HEK293 (cell line): ENCODE results near the gene PRAC1.

Experiments
- CTCF ChIA-PET: fragments of 350-600 bp; formaldehyde crosslinking; extraction: SDS; loops from one replicate; lab custom pipeline; 2021; ENCODE audit warnings: antibody characterized with exemption; lab: Yijun Ruan, JAX
- POLR2A ChIA-PET: fragments of 300-600 bp; formaldehyde crosslinking; extraction: SDS; loops from one replicate; lab custom pipeline; 2020; ENCODE audit warnings: antibody characterized with exemption, inconsistent platforms; lab: Yijun Ruan, JAX
- H3K27ac ChIP-seq: fragments of 200-500 bp; sonication (Bioruptor generic); 2 replicates; pipeline ENCODE4 v1.5.1; 2014; ENCODE audit warnings: low read depth, low read length, control low read depth, inconsistent platforms; ENCODE audit errors: extremely low read depth
- H3K36me3 ChIP-seq, 2 experiments: fragments of 200-500 bp in 1 of 2; sonication (Bioruptor generic) in 1 of 2; 1 replicate in 1 of 2; 2 replicates in 1 of 2; pipeline ENCODE4 v1.5.1; 2014 to 2017; ENCODE audit warnings: inconsistent platforms in 2 of 2, low read length in 2 of 2; ENCODE audit not compliant: control insufficient read depth in 2 of 2, insufficient read depth in 1 of 2
- H3K4me1 ChIP-seq: fragments of 200-500 bp; sonication (Bioruptor generic); 2 replicates; pipeline ENCODE4 v1.5.1; 2014; ENCODE audit warnings: mild to moderate bottlenecking, low read length, inconsistent platforms; ENCODE audit not compliant: control insufficient read depth, insufficient read depth
- H3K4me3 ChIP-seq: 2 replicates; pipeline ENCODE4 v1.5.1; 2011; ENCODE audit warnings: low read depth, mild to moderate bottlenecking, control low read depth, low read length, moderate library complexity
- H3K9me3 ChIP-seq: fragments of 200-500 bp; sonication (Bioruptor generic); 2 replicates; pipeline ENCODE4 v1.5.1; 2014; ENCODE audit warnings: low read depth, low read length, inconsistent platforms; ENCODE audit not compliant: control insufficient read depth, insufficient read depth
- HOXD13 ChIP-seq: sonication (generic); formaldehyde crosslinking; IDR thresholded peaks from 2 replicates; pipeline ENCODE4 v1.8.0; 2022; ENCODE audit warnings: missing genetic modification reagents, borderline replicate concordance
- IKZF3 ChIP-seq: fragments of 450-650 bp; IDR thresholded peaks from 2 replicates; pipeline ENCODE4 v1.5.0; 2018; ENCODE audit warnings: missing biosample characterization, mild to moderate bottlenecking, missing genetic modification characterization, moderate library complexity
- KLF9 ChIP-seq: fragments of 450-650 bp; formaldehyde crosslinking; IDR thresholded peaks from 2 replicates; pipeline ENCODE4 v1.5.1; 2016; ENCODE audit warnings: missing biosample characterization, missing genetic modification characterization, low read depth
- MYNN ChIP-seq: fragments of 450-650 bp; formaldehyde crosslinking; IDR thresholded peaks from 2 replicates; pipeline ENCODE4 v1.5.1; 2016; ENCODE audit warnings: missing biosample characterization, missing genetic modification characterization, borderline replicate concordance
- REPIN1 ChIP-seq: fragments of 450-650 bp; formaldehyde crosslinking; IDR thresholded peaks from 2 replicates; pipeline ENCODE4 v1.5.1; 2017; ENCODE audit warnings: missing biosample characterization, missing genetic modification characterization, low read depth
- ZEB2 ChIP-seq: fragments of 450-650 bp; formaldehyde crosslinking; IDR thresholded peaks from 2 replicates; pipeline ENCODE4 v1.5.1; 2016; ENCODE audit warnings: missing biosample characterization, missing genetic modification characterization
- ZNF19 ChIP-seq: fragments of 450-650 bp; formaldehyde crosslinking; IDR thresholded peaks from 2 replicates; pipeline ENCODE4; 2016; ENCODE audit warnings: missing biosample characterization, missing genetic modification characterization, low read depth
- ZNF2 ChIP-seq: fragments of 450-650 bp; formaldehyde crosslinking; IDR thresholded peaks from 2 replicates; pipeline ENCODE4 v1.5.1; 2016; ENCODE audit warnings: missing biosample characterization, missing genetic modification characterization
- ZNF239 ChIP-seq: fragments of 450-650 bp; formaldehyde crosslinking; IDR thresholded peaks from 2 replicates; pipeline ENCODE4 v1.5.1; 2016; ENCODE audit warnings: missing biosample characterization, missing genetic modification characterization
- ZNF24 ChIP-seq: fragments of 450-650 bp; formaldehyde crosslinking; IDR thresholded peaks from 2 replicates; pipeline ENCODE4 v1.5.1; 2016; ENCODE audit warnings: missing biosample characterization, missing genetic modification characterization
- ZNF266 ChIP-seq: fragments of 450-650 bp; formaldehyde crosslinking; IDR thresholded peaks from 2 replicates; pipeline ENCODE4 v1.5.1; 2016; ENCODE audit warnings: missing biosample characterization, missing genetic modification characterization, low read depth
- ZNF292 ChIP-seq: fragments of 450-650 bp; formaldehyde crosslinking; IDR thresholded peaks from 2 replicates; pipeline ENCODE4 v1.5.1; 2016; ENCODE audit warnings: low read depth, missing biosample characterization, missing genetic modification characterization, borderline replicate concordance
- ZNF302 ChIP-seq: fragments of 450-650 bp; formaldehyde crosslinking; IDR thresholded peaks from 2 replicates; pipeline ENCODE4 v1.5.1; 2016; ENCODE audit warnings: missing biosample characterization, missing genetic modification characterization, low read depth
- ZNF324 ChIP-seq: fragments of 450-650 bp; formaldehyde crosslinking; IDR thresholded peaks from 2 replicates; pipeline ENCODE4 v1.5.1; 2016; ENCODE audit warnings: missing biosample characterization, missing genetic modification characterization
- ZNF423 ChIP-seq: fragments of 450-650 bp; formaldehyde crosslinking; IDR thresholded peaks from 2 replicates; pipeline ENCODE4 v1.5.1; 2016; ENCODE audit warnings: missing biosample characterization, missing genetic modification characterization
- ZNF560 ChIP-seq: fragments of 450-650 bp; formaldehyde crosslinking; IDR thresholded peaks from 2 replicates; pipeline ENCODE4 v1.5.1; 2017; ENCODE audit warnings: missing biosample characterization, missing genetic modification characterization, borderline replicate concordance
- ZSCAN30 ChIP-seq: fragments of 450-650 bp; IDR thresholded peaks from 2 replicates; pipeline ENCODE4 v1.5.1; 2018; ENCODE audit warnings: missing biosample characterization, mild to moderate bottlenecking, missing genetic modification characterization, moderate library complexity
- TF ChIP-seq, protein P1 (sequence below): fragments of 450-650 bp; formaldehyde crosslinking; conservative IDR thresholded peaks from 2 replicates; pipeline ENCODE4 v1.5.1; 2016; ENCODE audit warnings: low read depth, missing biosample characterization, missing genetic modification characterization
- TF ChIP-seq, protein P2 (sequence below): fragments of 450-650 bp; formaldehyde crosslinking; IDR thresholded peaks from 2 replicates; pipeline ENCODE4 v1.5.1; 2016; ENCODE audit warnings: missing biosample characterization, missing genetic modification characterization
- TF ChIP-seq, protein P3 (sequence below): fragments of 450-650 bp; formaldehyde crosslinking; IDR thresholded peaks from 2 replicates; pipeline ENCODE4 v1.5.1; 2017; ENCODE audit warnings: missing biosample characterization, mild to moderate bottlenecking, missing genetic modification characterization, moderate library complexity
- TF ChIP-seq, protein P4 (sequence below): fragments of 450-650 bp; formaldehyde crosslinking; IDR thresholded peaks from 2 replicates; pipeline ENCODE4 v1.5.1; 2016; ENCODE audit warnings: missing biosample characterization, missing genetic modification characterization
- TF ChIP-seq, protein P5 (sequence below): fragments of 450-650 bp; formaldehyde crosslinking; IDR thresholded peaks from 2 replicates; pipeline ENCODE4 v1.5.1; 2016; ENCODE audit warnings: missing biosample characterization, missing genetic modification characterization, borderline replicate concordance

Gene PRAC1

DNA sequence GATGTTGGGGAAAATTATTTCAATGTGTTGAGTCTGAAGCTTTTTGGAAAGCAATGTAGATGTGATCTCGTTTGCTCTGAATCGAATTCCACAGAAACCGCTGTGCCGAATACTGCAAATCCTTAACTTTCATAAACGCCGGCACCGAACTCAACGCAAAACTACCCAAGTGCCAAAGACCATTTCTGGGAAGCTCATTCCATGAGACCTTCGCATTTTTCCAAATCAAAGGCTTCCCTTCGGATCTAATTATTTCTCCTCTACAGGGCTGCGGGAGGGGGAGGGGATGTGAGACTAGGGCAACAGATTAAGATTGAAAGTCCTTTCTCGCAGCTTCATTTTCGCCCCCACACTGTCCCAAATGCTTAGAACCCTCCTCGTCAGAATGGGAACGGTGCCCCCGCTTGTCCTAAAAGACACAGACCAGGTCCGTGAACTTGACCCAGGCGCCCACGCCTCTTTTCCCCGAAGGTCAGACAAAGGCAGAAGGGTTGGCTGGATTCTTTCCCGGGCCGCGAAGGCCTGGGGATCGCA is 4.0 kb downstream of the PRAC1 start (continued):
- no peak for TF ChIP-seq ZNF423 (tag by site-specific recombination)
- TF ChIP-seq, protein P1, sequence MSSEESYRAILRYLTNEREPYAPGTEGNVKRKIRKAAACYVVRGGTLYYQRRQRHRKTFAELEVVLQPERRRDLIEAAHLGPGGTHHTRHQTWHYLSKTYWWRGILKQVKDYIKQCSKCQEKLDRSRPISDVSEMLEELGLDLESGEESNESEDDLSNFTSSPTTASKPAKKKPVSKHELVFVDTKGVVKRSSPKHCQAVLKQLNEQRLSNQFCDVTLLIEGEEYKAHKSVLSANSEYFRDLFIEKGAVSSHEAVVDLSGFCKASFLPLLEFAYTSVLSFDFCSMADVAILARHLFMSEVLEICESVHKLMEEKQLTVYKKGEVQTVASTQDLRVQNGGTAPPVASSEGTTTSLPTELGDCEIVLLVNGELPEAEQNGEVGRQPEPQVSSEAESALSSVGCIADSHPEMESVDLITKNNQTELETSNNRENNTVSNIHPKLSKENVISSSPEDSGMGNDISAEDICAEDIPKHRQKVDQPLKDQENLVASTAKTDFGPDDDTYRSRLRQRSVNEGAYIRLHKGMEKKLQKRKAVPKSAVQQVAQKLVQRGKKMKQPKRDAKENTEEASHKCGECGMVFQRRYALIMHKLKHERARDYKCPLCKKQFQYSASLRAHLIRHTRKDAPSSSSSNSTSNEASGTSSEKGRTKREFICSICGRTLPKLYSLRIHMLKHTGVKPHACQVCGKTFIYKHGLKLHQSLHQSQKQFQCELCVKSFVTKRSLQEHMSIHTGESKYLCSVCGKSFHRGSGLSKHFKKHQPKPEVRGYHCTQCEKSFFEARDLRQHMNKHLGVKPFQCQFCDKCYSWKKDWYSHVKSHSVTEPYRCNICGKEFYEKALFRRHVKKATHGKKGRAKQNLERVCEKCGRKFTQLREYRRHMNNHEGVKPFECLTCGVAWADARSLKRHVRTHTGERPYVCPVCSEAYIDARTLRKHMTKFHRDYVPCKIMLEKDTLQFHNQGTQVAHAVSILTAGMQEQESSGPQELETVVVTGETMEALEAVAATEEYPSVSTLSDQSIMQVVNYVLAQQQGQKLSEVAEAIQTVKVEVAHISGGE: no peak
- no peak for TF ChIP-seq ZNF560 (tag by site-specific recombination)
- TF ChIP-seq ZEB2 (tag by site-specific recombination): no peak
- TF ChIP-seq, protein P2, sequence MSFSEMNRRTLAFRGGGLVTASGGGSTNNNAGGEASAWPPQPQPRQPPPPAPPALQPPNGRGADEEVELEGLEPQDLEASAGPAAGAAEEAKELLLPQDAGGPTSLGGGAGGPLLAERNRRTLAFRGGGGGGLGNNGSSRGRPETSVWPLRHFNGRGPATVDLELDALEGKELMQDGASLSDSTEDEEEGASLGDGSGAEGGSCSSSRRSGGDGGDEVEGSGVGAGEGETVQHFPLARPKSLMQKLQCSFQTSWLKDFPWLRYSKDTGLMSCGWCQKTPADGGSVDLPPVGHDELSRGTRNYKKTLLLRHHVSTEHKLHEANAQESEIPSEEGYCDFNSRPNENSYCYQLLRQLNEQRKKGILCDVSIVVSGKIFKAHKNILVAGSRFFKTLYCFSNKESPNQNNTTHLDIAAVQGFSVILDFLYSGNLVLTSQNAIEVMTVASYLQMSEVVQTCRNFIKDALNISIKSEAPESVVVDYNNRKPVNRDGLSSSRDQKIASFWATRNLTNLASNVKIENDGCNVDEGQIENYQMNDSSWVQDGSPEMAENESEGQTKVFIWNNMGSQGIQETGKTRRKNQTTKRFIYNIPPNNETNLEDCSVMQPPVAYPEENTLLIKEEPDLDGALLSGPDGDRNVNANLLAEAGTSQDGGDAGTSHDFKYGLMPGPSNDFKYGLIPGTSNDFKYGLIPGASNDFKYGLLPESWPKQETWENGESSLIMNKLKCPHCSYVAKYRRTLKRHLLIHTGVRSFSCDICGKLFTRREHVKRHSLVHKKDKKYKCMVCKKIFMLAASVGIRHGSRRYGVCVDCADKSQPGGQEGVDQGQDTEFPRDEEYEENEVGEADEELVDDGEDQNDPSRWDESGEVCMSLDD: no peak
- no peak for TF ChIP-seq ZNF266

DNA sequence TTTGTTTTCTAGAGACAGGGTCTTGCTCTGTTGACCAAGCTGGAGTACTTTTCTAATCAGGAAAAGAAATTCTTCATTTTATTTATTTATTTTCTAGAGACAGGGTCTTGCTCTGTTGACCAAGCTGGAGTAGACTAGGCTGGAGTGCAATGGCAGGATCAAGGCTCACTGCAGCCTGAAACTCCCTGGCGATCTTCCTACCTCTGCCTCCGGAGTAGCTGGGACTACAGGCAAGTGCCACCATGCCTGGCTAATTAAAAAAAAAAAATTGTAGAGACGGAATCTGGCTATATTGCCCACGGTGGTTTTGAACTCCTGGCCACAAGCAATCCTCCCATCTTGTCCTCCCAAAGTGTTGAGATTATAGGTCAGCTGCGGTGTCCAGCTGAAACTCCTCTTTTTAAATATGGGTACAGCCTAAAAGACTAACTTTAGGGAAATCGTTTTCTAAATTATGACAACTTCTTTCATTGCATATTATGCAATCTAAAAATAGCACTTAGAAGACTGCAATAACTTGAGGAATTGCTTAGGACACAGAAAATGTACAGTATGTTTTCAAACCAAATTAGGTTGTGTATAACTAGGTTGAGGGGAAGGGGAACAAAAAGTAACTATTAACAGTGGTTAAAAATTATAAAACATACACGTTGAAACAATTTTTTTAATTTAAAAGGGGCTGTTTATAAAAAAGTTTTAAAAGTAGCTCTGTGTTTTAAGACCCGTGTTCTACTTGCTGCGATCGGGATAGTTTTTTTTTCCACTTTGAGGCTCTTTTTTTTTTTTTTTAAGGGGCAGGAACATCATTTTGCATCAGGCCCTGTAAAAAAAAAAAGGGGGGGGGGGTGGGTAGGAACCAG is 4.7 kb downstream of the PRAC1 start:
- no peaks in the 10 kb centered on the region for H3K9me3 ChIP-seq
- H3K4me3 ChIP-seq: no peak overlapping the region
- no peaks in the 10 kb centered on the region for H3K36me3 ChIP-seq
- CTCF ChIA-PET: interaction anchor here (0.6 to 14.1 kb wide), 15 partner anchors 10 to 1046 kb away, joined by 3 to 246 read pairs (median 3); no protein-coding TSS in a partner anchor
- H3K27ac ChIP-seq: no peak overlapping the region
- POLR2A ChIA-PET: interaction anchor here (0.7 to 1.0 kb wide), 2 partner anchors 11 to 45 kb away, joined by 3 read pairs; partner anchors contain the start of gene HOXB13
- no peaks in the 10 kb centered on the region for H3K4me1 ChIP-seq
- TF ChIP-seq, protein P3, sequence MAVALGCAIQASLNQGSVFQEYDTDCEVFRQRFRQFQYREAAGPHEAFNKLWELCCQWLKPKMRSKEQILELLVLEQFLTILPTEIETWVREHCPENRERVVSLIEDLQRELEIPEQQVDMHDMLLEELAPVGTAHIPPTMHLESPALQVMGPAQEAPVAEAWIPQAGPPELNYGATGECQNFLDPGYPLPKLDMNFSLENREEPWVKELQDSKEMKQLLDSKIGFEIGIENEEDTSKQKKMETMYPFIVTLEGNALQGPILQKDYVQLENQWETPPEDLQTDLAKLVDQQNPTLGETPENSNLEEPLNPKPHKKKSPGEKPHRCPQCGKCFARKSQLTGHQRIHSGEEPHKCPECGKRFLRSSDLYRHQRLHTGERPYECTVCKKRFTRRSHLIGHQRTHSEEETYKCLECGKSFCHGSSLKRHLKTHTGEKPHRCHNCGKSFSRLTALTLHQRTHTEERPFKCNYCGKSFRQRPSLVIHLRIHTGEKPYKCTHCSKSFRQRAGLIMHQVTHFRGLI (tag by site-specific recombination): no peak
- TF ChIP-seq ZNF19 (no peak), REPIN1 (tag by site-specific recombination) (no peak), ZNF324 (no peak), IKZF3 (no peak), ZNF292 (tag by site-specific recombination) (no peak), ZNF24 (tag by site-specific recombination) (no peak), ZNF302 (tag by site-specific recombination) (no peak), ZSCAN30 (tag by site-specific recombination) (no peak), MYNN (tag by site-specific recombination) (no peak), ZNF239 (tag by site-specific recombination) (no peak), ZNF2 (tag by site-specific recombination) (no peak), KLF9 (tag by site-specific recombination) (no peak), HOXD13 (no peak)
- TF ChIP-seq, protein P4, sequence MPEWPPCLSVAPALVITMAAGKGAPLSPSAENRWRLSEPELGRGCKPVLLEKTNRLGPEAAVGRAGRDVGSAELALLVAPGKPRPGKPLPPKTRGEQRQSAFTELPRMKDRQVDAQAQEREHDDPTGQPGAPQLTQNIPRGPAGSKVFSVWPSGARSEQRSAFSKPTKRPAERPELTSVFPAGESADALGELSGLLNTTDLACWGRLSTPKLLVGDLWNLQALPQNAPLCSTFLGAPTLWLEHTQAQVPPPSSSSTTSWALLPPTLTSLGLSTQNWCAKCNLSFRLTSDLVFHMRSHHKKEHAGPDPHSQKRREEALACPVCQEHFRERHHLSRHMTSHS (tag by site-specific recombination): no peak
- TF ChIP-seq, protein P5, sequence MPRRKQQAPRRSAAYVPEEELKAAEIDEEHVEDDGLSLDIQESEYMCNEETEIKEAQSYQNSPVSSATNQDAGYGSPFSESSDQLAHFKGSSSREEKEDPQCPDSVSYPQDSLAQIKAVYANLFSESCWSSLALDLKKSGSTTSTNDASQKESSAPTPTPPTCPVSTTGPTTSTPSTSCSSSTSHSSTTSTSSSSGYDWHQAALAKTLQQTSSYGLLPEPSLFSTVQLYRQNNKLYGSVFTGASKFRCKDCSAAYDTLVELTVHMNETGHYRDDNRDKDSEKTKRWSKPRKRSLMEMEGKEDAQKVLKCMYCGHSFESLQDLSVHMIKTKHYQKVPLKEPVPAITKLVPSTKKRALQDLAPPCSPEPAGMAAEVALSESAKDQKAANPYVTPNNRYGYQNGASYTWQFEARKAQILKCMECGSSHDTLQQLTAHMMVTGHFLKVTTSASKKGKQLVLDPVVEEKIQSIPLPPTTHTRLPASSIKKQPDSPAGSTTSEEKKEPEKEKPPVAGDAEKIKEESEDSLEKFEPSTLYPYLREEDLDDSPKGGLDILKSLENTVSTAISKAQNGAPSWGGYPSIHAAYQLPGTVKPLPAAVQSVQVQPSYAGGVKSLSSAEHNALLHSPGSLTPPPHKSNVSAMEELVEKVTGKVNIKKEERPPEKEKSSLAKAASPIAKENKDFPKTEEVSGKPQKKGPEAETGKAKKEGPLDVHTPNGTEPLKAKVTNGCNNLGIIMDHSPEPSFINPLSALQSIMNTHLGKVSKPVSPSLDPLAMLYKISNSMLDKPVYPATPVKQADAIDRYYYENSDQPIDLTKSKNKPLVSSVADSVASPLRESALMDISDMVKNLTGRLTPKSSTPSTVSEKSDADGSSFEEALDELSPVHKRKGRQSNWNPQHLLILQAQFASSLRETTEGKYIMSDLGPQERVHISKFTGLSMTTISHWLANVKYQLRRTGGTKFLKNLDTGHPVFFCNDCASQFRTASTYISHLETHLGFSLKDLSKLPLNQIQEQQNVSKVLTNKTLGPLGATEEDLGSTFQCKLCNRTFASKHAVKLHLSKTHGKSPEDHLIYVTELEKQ (tag by site-specific recombination): no peak
